Epithelial cell of esophagus (primary cell): ENCODE measurements around the gene FHIT.

Experiments used
- DNase-seq: peaks from one replicate; pipeline ENCODE4 v3.0.0; 2010; ENCODE audit warnings: low read depth
- H3K4me3 ChIP-seq: 2 replicates; pipeline ENCODE4 v1.5.1; 2011; ENCODE audit warnings: mild to moderate bottlenecking, low read length, control low read depth
- TF ChIP-seq, protein P1 (sequence below): IDR thresholded peaks from 2 replicates; pipeline ENCODE4 v1.5.1; 2011; ENCODE audit warnings: low read depth, mild to moderate bottlenecking, low read length, control low read depth, inconsistent platforms; ENCODE audit not compliant: insufficient read depth; ENCODE audit errors: missing control alignments

The FHIT gene

DNA sequence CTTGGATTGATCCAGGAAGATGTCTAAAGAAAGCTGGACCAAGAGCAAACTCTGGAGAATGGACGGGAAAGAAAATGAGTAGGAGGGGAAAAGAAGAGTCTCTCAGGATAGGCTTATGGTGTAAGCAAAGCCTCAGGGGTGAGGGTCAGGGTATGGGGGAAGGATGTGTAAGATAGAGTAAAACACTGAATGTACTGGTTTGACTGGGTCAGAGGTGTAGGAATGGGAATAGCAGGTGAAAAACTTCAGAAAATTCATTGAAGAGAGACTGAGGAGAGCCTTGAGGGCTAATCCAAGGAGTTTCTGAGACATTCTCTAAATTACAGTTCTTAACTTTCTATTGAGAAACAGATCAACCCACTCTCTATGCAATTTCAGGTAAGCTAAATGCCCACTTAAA, 857.3 kb downstream of the FHIT start:
- DNase-seq = no peak
- H3K4me3 ChIP-seq = no peak overlapping the region
- TF ChIP-seq, protein P1, sequence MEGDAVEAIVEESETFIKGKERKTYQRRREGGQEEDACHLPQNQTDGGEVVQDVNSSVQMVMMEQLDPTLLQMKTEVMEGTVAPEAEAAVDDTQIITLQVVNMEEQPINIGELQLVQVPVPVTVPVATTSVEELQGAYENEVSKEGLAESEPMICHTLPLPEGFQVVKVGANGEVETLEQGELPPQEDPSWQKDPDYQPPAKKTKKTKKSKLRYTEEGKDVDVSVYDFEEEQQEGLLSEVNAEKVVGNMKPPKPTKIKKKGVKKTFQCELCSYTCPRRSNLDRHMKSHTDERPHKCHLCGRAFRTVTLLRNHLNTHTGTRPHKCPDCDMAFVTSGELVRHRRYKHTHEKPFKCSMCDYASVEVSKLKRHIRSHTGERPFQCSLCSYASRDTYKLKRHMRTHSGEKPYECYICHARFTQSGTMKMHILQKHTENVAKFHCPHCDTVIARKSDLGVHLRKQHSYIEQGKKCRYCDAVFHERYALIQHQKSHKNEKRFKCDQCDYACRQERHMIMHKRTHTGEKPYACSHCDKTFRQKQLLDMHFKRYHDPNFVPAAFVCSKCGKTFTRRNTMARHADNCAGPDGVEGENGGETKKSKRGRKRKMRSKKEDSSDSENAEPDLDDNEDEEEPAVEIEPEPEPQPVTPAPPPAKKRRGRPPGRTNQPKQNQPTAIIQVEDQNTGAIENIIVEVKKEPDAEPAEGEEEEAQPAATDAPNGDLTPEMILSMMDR = no peak

- TF ChIP-seq, protein P1 = no peak
- no peak overlapping the region for H3K4me3 ChIP-seq
- no peak for DNase-seq
Observed at GRCh38 chr3:60392501-60392900, 858.8 kb downstream of the FHIT start.

- no peak overlapping the region for H3K4me3 ChIP-seq
- TF ChIP-seq, protein P1 = no peak
- DNase-seq = peak; percentile 6
Observed at GRCh38 chr3:60391292-60391691, 860.0 kb downstream of the FHIT start.

DNA sequence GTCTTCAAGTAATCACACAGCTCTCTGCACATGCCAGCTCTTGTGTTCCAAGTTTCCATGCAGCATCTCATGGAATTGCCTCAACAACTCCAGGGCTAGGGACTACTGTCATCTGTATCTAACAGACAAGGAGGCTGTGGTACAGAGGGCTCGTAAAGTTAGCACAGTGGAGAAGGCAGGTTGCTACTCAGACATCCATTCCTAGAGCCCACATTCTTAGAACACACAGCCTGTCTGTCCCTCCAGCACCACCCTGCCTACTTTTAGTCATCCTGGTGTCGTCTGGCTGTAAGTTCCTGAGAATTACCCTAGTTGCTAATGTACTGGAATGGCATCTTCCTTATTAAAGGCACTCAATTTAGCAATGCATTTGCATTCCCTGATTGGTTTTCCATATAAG, 862.5 kb downstream of the FHIT start:
- DNase-seq = no peak
- TF ChIP-seq, protein P1 = no peak
- H3K4me3 ChIP-seq = no peak overlapping the region

GRCh38 chr3:60386306-60386705, 864.9 kb downstream of the FHIT start:
- TF ChIP-seq, protein P1 = no peak
- H3K4me3 ChIP-seq = no peak overlapping the region
- DNase-seq = no peak

- H3K4me3 ChIP-seq = no peak overlapping the region
- TF ChIP-seq, protein P1 = no peak
- DNase-seq = no peak
Observed at GRCh38 chr3:60384341-60384740, 866.9 kb downstream of the FHIT start.

DNA sequence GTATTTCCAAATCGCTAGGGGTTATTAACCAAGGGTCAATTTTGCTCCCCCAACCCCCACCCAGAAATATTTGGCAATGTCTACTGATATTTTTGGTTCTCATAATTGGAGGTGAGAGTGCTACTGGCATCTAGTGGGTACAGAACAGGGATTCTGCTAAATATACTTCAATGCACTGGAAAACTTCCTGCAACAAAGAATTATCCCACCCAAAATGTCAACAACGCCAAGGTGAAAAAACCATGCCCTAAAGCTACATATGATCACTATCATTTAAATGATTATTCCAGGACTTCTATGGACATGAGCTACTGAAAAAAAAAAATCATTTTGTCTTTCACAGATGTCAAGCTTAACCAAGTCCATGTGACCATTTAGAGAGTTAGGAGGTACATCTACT, 867.9 kb downstream of the FHIT start:
- TF ChIP-seq, protein P1 = no peak
- no peak for DNase-seq

More for the DNA sequence above, 867.9 kb downstream of the FHIT start:
- H3K4me3 ChIP-seq = no peak overlapping the region
